Cerebellar nuclear complex (tissue), 1 donor: Measurements from ENCODE around the gene CCM2.

ENCODE experiments used
- DNase-seq, 2 experiments: peaks; one replicate each; lab custom pipeline; 2025; lab: John Stamatoyannopoulos, UW

CCM2 gene

GRCh38 chr7:45123913-45124710, 124.1 kb downstream of the CCM2 start:
- no peak for DNase-seq

- no peak for DNase-seq
Measured at GRCh38 chr7:45125193-45125904, 125.3 kb downstream of the CCM2 start.
